ENCODE measurements around the gene IFT74.

IFT74 gene

DNA sequence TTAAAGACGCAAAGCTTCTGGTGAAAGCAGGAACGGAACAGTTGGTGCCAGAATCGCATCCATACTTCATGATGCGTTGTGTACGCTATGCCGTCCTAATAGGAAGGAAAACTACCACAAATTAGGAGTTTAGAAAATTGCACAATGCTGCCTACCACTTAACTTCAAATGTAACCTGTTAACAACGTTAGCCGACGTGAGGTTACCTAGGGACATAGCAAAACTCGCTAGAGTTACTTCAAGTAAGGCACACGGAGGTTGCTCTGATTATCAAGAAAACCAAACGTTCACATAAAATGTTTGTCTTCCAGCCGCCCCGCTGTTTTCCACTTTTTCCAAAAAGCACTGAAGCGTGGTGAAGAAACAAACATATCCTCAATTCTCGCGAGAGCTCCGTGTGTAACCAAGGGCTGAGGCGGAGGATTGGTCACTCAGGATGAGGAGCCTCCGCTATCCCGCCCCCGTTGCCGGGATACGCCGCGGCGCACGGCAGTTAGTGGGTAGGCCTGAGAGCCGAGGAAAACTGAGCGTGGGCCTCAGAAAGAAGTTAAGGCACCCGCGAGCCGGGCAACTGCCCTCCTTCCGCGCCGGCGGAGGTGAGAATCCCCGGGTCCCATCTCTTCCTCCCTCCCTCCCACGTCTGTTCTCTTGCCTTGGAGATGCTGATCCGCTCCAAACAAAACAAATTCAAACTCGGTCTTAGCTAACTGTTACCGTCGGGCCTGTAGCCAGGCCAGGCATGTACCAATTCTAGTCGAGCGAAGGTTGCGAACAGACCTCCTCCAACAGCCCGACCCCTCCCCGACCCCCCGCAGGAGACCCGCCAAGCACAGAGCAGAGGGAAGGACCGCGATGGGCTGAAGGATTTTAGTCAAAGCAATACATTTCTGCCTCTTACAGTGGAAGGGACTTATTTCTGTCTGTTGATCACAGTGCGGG, at the start of gene IFT74:
TSS of gene IFT74 (plus strand) at position 492 of the 939 bp plus-strand sequence. CDS start 5,556 bp downstream, outside the sequence.
- peak; percentile 96 for DNase-seq

DNA sequence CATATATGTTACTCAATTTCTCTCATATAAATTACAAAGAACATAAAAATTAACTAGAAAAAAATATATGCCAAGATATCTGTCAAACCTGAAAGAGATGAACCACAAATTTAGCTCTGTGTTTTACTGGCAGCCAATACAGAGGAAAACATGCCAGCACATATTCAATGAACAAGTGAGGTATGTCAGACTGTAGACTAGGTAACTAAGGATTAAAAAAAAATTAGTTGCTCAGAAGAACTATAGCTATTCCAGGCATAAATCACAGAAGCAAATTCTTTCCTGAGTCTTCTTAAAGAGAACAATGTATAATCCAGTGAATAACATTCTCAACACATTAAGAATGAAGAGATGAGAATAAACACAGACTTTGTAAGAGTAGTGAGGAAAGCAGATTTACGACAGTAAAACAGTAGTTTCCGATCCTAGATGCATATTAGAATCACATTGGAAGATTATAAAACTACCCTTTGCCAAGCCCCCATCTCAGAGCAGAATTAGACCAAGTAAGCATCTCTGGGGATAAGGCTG, 43.0 kb upstream of the IFT74 start:
- DNase-seq, result no peak

- no peak for DNase-seq
Observed at GRCh38 chr9:26919698-26920097, 36.5 kb upstream of the IFT74 start.

- no peak for DNase-seq
Observed at GRCh38 chr9:26925609-26926008, 30.6 kb upstream of the IFT74 start.

- DNase-seq, result no peak
Observed at GRCh38 chr9:26928902-26929495, 27.2 kb upstream of the IFT74 start.

DNA sequence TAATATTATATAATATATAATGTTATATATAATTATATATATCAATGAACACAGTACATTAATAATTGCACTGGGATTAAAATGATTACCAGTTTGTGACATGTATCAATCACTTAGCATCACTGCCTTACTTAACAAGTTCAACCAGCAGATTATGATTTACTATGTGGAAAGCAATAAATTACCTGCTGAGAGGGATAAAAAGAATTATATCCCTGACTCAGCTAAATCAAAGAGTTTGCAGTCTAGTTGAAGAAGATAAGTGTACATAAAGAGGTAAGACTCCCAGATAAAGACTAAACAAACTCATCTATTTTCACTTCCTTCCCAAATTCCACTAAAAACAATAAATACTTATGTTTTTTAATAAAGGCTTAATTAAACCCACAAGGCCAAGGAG, 20.4 kb upstream of the IFT74 start:
- DNase-seq, result no peak

DNA sequence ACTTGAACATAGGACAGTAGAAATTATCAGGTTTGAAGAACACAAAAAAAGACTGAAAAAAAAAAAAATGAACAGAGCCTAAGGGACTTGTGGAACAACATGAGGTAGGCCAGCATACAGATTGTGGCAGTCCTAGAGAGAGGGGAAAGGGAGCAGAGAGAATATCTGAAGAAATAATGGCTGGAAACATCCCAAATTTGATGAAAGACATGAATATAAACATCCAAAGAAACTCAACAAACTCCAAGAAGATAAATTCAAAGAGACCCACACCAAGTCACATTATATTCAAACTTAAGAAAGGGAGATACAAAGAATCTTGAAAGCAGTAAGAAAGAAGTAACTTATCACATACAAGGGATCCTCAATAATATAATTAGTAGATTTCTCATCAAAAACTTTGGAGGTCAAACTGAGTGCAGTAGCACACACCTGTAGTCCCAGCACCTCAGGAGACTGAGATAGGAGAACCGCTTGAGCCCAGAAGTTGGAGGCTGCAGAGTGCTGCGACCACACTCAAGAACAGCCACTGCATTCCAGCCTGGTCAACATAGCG, 18.3 kb upstream of the IFT74 start:
- no peak for DNase-seq

DNA sequence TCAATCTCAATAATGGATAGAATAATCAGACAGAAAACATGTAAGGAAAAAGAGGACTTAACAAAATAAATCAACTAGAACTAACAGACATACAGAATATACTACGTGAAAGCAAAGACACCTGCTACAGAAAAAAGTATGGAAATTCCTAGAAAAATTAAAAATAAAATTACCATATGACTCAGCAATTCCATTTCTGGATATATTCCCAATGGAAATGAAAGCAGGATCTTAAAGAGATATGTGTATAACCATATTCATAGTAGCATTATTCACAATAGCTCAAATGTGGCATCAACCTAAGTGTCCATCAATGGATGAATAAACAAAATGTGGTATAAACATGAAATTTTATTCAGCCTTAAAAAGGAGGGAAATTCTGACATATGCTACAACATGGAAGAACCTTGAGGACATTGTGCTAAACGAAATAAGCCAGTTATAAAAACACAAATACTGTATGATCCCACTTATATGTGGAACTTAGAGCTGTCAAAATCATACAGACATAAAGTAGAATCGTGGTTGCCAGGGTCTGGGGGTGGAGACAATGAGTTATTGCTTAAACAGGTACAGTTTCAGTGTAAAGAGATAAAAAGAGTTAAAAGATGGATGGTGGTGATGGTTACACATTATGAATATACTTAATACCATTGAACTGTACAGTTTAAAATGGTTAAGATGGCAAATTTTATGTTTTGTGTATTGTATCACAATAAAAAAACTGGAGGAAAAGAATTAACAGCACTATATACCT, 16.1 kb upstream of the IFT74 start:
- DNase-seq, result no peak

DNA sequence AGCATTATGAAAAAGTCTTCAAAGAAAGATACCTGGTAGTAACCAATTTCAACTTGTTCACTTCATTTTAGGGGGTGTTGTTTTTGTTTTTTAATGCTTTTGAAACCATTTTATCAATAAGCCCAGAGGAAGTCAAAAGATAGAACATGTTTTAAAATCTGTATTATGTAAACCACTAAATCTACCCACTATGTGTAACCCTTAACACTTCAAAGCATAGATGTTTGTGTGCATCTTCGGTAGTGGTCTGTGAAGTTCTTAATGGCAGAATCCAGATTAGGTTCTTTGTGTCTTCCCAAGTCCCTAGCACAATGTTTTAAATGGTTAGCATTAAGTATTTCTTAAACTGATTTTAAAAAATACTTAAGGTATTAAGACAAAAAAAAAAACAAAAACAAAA, 15.4 kb upstream of the IFT74 start:
- no peak for DNase-seq

DNA sequence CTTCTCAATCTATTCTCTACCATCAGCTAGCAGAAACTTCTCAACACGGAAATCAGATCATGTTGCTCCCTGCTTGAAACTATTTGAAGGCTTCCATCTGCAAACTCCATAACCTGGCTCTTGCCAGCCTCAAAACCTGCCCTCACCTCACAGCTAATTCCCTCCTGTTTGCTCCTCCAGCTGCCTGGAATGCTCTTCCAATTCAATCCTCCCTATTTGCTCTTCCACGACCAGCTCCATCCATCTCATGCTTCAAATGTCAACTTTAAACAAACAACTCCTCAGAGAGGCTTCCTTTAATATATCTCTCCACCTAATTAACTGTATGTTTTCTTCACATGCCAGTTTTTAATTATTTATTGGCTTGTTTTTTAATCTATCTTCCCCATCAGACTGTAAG, 10.6 kb upstream of the IFT74 start:
- DNase-seq, result no peak

DNA sequence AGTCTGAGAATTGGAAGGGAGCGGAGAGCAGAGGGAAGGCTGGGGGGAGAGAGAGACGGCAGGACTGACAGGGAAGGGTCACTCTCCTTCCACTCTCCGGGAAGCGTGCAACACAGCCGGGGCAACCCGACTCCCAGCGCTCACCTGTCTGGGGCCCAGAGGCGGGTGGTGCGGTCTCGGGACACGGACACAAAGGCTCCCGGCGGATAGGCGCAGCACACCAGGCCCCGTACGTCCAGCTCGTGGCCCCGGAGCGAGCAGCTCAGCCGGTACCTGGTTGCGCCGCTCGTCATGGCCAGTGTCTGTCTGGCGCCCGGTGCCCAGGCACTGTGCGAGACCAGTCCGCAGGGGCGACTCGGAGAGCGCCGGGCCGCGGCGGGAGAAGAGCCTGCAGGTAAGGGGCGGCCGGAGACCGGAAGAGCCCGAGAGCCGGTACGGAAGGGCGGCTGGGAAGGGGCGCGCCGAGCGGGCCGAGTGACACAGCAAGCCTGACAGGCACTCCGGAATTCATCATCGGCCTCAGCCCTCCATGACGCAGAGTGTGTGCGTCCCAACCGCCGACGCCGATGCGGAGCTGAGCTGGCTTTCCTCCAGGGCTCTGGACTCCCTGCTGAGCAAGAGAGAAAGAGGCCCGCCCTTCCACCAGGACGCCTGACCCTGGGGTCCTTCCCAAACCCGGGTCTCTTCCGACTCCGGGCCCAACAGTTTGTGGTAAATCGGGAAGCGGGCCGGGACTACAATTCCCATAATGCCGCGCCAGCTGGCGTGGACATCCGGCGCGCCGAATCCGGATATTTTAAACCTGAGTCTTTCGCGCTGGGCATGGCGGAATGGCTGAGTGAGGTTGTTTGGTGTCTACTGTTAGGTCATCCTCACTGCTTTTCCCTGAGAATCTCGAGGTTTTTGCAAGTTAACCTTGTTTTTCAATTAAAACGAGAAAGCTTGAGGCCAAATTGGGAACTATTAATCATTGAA, 9.2 kb upstream of the IFT74 start, which contains the start of gene PLAA:
TSS of gene PLAA (minus strand) at position 490 of the 975 bp plus-strand sequence. CDS start at position 293, 197 bp downstream.
- DNase-seq, result peak; percentile 91

- peak; percentile 60 for DNase-seq
Observed at GRCh38 chr9:26947736-26948135, 8.5 kb upstream of the IFT74 start.

GRCh38 chr9:26949637-26950069, 6.6 kb upstream of the IFT74 start:
- DNase-seq, result no peak

DNA sequence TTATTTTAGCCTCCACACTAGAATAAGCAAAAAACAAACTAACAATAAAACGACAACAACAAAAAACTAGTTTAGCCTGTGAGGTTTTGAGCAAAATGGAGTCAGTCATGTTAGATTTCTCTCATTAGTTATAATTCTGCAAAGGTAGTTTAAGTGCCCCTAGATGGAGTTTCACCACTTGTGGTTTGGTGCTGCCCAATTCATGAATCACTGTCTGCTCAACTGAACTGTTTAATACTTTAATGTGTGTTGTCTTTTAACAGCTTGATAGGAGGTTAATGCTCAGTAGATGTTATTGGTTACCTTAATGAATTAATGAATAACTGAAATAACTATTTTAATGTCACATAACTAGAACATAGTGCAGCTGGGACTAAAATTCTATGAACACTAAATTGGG, 5.7 kb upstream of the IFT74 start:
- DNase-seq, result no peak

- DNase-seq, result no peak
Observed at GRCh38 chr9:26951794-26952193, 4.4 kb upstream of the IFT74 start.

DNA sequence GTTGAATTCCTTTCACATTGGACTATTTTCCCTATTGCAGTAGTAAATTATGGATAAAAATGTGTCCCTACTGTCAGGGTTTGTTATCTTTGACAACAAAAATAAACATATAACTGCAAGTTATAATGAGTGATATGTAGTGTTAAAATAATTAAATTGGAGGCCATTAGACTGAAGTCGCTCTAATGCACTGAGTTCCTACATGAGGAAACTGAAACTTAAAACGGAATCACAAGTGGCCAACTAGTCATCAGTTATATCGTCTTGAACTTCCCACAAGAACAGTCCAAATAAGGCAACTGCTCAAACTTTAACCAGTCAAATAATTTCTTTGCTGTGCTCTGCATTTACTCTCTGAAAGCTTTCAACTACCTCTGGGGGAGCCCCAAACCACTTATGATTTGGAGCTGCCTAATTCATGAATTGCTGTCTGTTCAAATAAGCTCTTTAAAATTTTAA, 2.1 kb upstream of the IFT74 start:
- DNase-seq, result no peak

DNA sequence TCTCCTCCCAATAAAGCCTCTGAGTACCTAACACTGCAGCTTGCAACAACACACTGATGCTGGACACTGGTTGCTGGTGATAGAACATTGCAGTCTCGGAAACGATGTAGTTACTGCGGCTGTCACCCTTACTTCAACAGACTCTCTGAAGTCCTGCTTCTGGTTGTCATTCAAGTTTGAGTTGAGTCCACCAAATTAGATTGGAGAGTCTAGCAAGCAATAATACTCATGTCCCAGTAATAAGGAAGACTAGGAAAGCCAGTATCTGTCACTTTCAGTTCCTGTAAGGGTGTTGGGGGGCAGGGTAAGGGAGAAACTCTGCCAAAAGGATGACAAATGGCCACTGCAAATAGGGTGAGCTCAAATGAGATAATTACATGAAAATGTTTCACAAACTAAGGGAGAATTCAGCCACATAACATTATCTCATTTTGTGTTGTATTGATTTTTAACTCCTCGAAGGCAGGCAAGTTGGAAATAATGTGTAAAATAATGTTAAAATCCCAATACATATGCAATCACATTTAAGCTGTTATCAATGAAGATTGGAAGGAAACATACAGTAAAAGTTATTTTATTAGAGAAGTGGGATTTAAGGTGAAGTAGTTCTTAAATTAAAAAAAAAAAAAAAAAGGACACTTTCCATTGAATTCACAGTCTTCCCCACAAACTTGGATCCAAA, 849 bp upstream of the IFT74 start:
- DNase-seq, result no peak

DNA sequence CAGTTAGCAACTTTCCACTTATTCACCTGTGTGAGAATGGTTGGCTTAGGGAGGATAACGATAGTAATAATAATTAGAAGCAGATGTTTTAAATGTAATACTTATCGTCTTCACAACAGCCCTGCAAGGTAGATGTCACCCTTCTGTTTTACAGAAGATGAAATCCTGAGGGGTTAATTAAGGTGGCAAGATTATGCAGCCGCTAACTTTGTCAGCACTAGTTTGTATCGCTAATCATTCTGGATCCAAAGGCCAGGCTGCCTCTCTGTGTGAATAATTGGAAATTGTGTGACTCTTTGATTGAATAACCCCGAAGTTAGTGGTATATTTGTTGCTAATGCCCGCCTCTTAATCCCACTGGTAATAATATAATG, 635 bp downstream of the IFT74 start:
- DNase-seq, result no peak

- DNase-seq, result no peak
Observed at GRCh38 chr9:26971721-26972120, 15.5 kb downstream of the IFT74 start.

DNA sequence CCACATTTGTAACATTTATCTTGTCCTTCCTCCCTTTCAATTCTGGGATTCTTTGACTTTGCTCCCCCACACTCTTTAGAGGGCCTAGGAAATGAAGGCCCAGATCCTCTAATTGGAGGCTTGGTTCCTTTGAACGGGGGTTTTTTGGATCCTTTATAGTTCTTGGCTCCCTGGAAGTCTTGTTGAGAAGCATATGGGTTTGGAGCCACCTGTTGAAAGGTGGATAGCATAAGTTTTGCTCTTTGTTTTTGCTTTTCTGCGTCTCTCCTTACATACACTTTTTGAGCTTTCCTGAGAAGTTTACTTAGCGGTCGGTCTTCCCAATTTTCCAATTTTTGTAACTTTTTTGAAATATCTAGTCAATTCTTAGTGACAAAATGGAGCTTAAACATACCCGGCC, 17.8 kb downstream of the IFT74 start:
- DNase-seq, result no peak

GRCh38 chr9:26974927-26975326, 18.7 kb downstream of the IFT74 start:
- no peak for DNase-seq
